Endothelial cell of umbilical vein (primary cell): ENCODE results near the gene KRTAP10-9.

Experiments used
- CTCF ChIP-seq, 2 donors: IDR thresholded peaks; 1 replicate in 1 of 2; 2 replicates in 1 of 2; pipeline ENCODE4 v1.5.1; 2011; ENCODE audit warnings: low read length in 2 of 2, mild to moderate bottlenecking in 2 of 2, moderate library complexity in 2 of 2, control low read depth in 1 of 2, inconsistent platforms in 1 of 2, low read depth in 1 of 2; ENCODE audit not compliant: insufficient read depth in 1 of 2; ENCODE audit errors: extremely low read depth in 1 of 2
- EZH2 ChIP-seq: IDR thresholded peaks from 2 replicates; pipeline ENCODE4 v1.6.1; 2012; ENCODE audit warnings: borderline replicate concordance, low read depth, mild to moderate bottlenecking, moderate library complexity, low read length, inconsistent platforms; ENCODE audit not compliant: severe bottlenecking
- GATA2 ChIP-seq: IDR thresholded peaks from 2 replicates; pipeline ENCODE4 v1.7.0; 2011; ENCODE audit warnings: low read depth, mild to moderate bottlenecking, moderate library complexity, mixed read lengths, low read length; ENCODE audit not compliant: insufficient read length, insufficient read depth
- JUN ChIP-seq: IDR thresholded peaks from 2 replicates; pipeline ENCODE4 v1.6.1; 2011; ENCODE audit warnings: borderline replicate concordance, low read depth; ENCODE audit not compliant: insufficient read length, insufficient read depth
- MYC ChIP-seq: IDR thresholded peaks from one replicate; pipeline ENCODE4 v1.6.1; 2011; ENCODE audit warnings: mild to moderate bottlenecking, low read depth, low read length
- POLR2A ChIP-seq: IDR thresholded peaks from 2 replicates; pipeline ENCODE4 v1.6.1; 2012; ENCODE audit warnings: low read depth, mild to moderate bottlenecking, control low read depth, low read length
- POLR2AphosphoS5 ChIP-seq: IDR thresholded peaks from 2 replicates; pipeline ENCODE4 v1.6.1; 2012; ENCODE audit warnings: low read depth, mild to moderate bottlenecking, control low read depth, low read length, moderate library complexity; ENCODE audit not compliant: insufficient read depth

- no peak for TF ChIP-seq CTCF (IDR thresholded peaks at IDR 0.05; ENCODE audit: extremely low read depth in 1 of 2, insufficient read depth in 1 of 2, low read depth in 1 of 2, low read length in 2 of 2)
- no peak for TF ChIP-seq POLR2A
- TF ChIP-seq EZH2 = no peak
- TF ChIP-seq GATA2 = no peak
- no peak for TF ChIP-seq MYC
- TF ChIP-seq POLR2AphosphoS5 = no peak
- TF ChIP-seq JUN = no peak
Measured at GRCh38 chr21:44612029-44612486, 14.8 kb upstream of the KRTAP10-9 start, which contains the start of gene KRTAP10-8.
